WTC11 (cell line): ENCODE results near the gene ZNF443. TPM values are rescaled to one million over a fixed set of nuclear protein-coding genes. Genes with fewer than 3 reads are reported as not detected.
"Not testable (repeated sequence)": the region's sequence is repeated elsewhere in the genome, so short reads cannot be mapped to it uniquely, and the experiment has no call there.

Source experiments
- ATAC-seq: fragments of 200-7000 bp; cut with Tn5 transposase; 2 replicates; pipeline ENCODE4 v1.10.0; 2021; ENCODE audit warnings: mild to moderate bottlenecking, moderate library complexity
- CTCF ChIA-PET: fragments of 300-600 bp; sonication (Branson Sonifier 250); formaldehyde crosslinking; loops from one replicate; lab custom pipeline; 2021; ENCODE audit warnings: antibody characterized with exemption; lab: Charles Lee
- POLR2A ChIA-PET: fragments of 350-600 bp; sonication (Branson Sonifier 250); formaldehyde crosslinking; loops from one replicate; lab custom pipeline; 2021; ENCODE audit warnings: antibody characterized with exemption; lab: Charles Lee
- DNase-seq: peaks from one replicate; pipeline ENCODE4 v3.0.0; 2021; ENCODE audit warnings: low spot score
- H3K27ac Mint-ChIP-seq: 2 replicates; pipeline ENCODE4 v1.8.0; 2021; ENCODE audit warnings: mixed read lengths
- H3K27me3 Mint-ChIP-seq: 2 replicates; pipeline ENCODE4 v1.8.0; 2021; ENCODE audit warnings: low read depth, mild to moderate bottlenecking, moderate library complexity, mixed read lengths
- H3K36me3 Mint-ChIP-seq: 2 replicates; pipeline ENCODE4 v1.8.0; 2021; ENCODE audit warnings: mixed read lengths
- H3K4me1 Mint-ChIP-seq: 2 replicates; pipeline ENCODE4 v1.8.0; 2022; ENCODE audit warnings: mixed read lengths
- H3K4me3 Mint-ChIP-seq: 2 replicates; pipeline ENCODE4 v1.8.0; 2021; ENCODE audit warnings: mild to moderate bottlenecking, moderate library complexity, mixed read lengths
- H3K9me3 Mint-ChIP-seq: 2 replicates; pipeline ENCODE4 v1.8.0; 2021; ENCODE audit warnings: mixed read lengths
- E2F4 ChIP-seq: sonication (generic); formaldehyde crosslinking; IDR thresholded peaks from 2 replicates; pipeline ENCODE4 v1.8.1; 2022; ENCODE audit warnings: low read depth, mild to moderate bottlenecking, moderate library complexity, missing genetic modification reagents, borderline replicate concordance
- ELF4 ChIP-seq: sonication (generic); formaldehyde crosslinking; IDR thresholded peaks from 2 replicates; pipeline ENCODE4 v1.8.1; 2022; ENCODE audit warnings: low read depth, mild to moderate bottlenecking, moderate library complexity, missing genetic modification reagents
- ESRRA ChIP-seq: sonication (generic); formaldehyde crosslinking; IDR thresholded peaks from 2 replicates; pipeline ENCODE4 v1.8.1; 2022; ENCODE audit warnings: mild to moderate bottlenecking, missing genetic modification reagents, borderline replicate concordance
- NFATC4 ChIP-seq: fragments of 250-450 bp; sonication (Bioruptor Pico); IDR thresholded peaks from 2 replicates; pipeline ENCODE4 v1.9.0; 2021; ENCODE audit warnings: mild to moderate bottlenecking
- NR1H2 ChIP-seq: sonication (generic); formaldehyde crosslinking; IDR thresholded peaks from 2 replicates; pipeline ENCODE4 v1.9.0; 2021; ENCODE audit warnings: mild to moderate bottlenecking, moderate library complexity, missing genetic modification reagents
- NR2C2 ChIP-seq: sonication (generic); formaldehyde crosslinking; IDR thresholded peaks from 2 replicates; pipeline ENCODE4 v1.8.0; 2022; ENCODE audit warnings: mild to moderate bottlenecking, missing genetic modification reagents
- PRDM15 ChIP-seq: sonication (generic); formaldehyde crosslinking; IDR thresholded peaks from 2 replicates; pipeline ENCODE4 v1.8.0; 2022; ENCODE audit warnings: missing genetic modification reagents
- RELA ChIP-seq: sonication (generic); formaldehyde crosslinking; IDR thresholded peaks from 2 replicates; pipeline ENCODE4 v1.8.1; 2022; ENCODE audit warnings: missing genetic modification reagents, mild to moderate bottlenecking, borderline replicate concordance
- ZBTB21 ChIP-seq: sonication (generic); formaldehyde crosslinking; IDR thresholded peaks from 2 replicates; pipeline ENCODE4 v1.8.1; 2023; ENCODE audit warnings: mild to moderate bottlenecking, missing genetic modification reagents, borderline replicate concordance
- ZNF219 ChIP-seq: sonication (generic); formaldehyde crosslinking; IDR thresholded peaks from 2 replicates; pipeline ENCODE4 v1.8.0; 2023; ENCODE audit warnings: missing genetic modification reagents, mild to moderate bottlenecking, borderline replicate concordance
- ZNF423 ChIP-seq: fragments of 250-450 bp; sonication (Bioruptor Pico); IDR thresholded peaks from 2 replicates; pipeline ENCODE4 v2.1.2; 2022; ENCODE audit warnings: mild to moderate bottlenecking, moderate library complexity
- ZNF425 ChIP-seq: fragments of 250-450 bp; sonication (Bioruptor Pico); conservative IDR thresholded peaks from 2 replicates; pipeline ENCODE4 v1.9.0; 2021; ENCODE audit warnings: mild to moderate bottlenecking
- ZNF671 ChIP-seq: fragments of 250-450 bp; sonication (Bioruptor Pico); IDR thresholded peaks from 2 replicates; pipeline ENCODE4 v1.8.0; 2021; ENCODE audit warnings: mild to moderate bottlenecking
- total RNA-seq: library from RNA; stranded (reverse); gene quantifications from 3 replicates; pipeline ENCODE4 v1.2.3, GENCODE V29; 2021

Gene ZNF443
- total RNA-seq, 1 experiment from 2014 or later: 8.0 TPM

GRCh38 chr19:12478234-12478941, 37.6 kb upstream of the ZNF443 start (continued):
- TF ChIP-seq ESRRA (CRISPR knock-in tag) (no peak), ZNF425 (CRISPR knock-in tag) (no peak), ZNF671 (CRISPR knock-in tag) (no peak), ZNF219 (CRISPR knock-in tag) (no peak), PRDM15 (CRISPR knock-in tag) (no peak), E2F4 (CRISPR knock-in tag) (no peak), RELA (CRISPR knock-in tag) (no peak)

GRCh38 chr19:12467651-12468050, 26.8 kb upstream of the ZNF443 start:
- DNase-seq, H3K4me3 Mint-ChIP-seq, H3K4me1 Mint-ChIP-seq, CTCF ChIA-PET, H3K27ac Mint-ChIP-seq, POLR2A ChIA-PET, ATAC-seq, H3K27me3 Mint-ChIP-seq: not testable (repeated sequence)
- Mint-ChIP-seq H3K36me3 (peaks cover 53% of the 10 kb centered on the region), H3K9me3 (peaks cover 56% of the 10 kb centered on the region)

GRCh38 chr19:12465211-12465610, 24.4 kb upstream of the ZNF443 start:
- peaks cover 69% of the 10 kb centered on the region for H3K9me3 Mint-ChIP-seq
- no peak for DNase-seq
- H3K36me3 Mint-ChIP-seq: peaks cover 61% of the 10 kb centered on the region
- no peaks in the 10 kb centered on the region for H3K4me1 Mint-ChIP-seq
- no peak for TF ChIP-seq ELF4
- no peak for TF ChIP-seq ZBTB21 (CRISPR knock-in tag)
- no peak for TF ChIP-seq ZNF423
- TF ChIP-seq NR2C2 (CRISPR knock-in tag): no peak
- no peak for TF ChIP-seq NR1H2 (CRISPR knock-in tag)
- ChIA-PET POLR2A (no interaction called here), CTCF (interaction anchor here (0.6 kb wide), 1 partner anchor 30 kb away, joined by 4 read pairs; no protein-coding TSS in a partner anchor)
- H3K27me3 Mint-ChIP-seq: peaks cover 2% of the 10 kb centered on the region; the same call in 1 of the 2 replicates
- no peak overlapping the region for H3K4me3 Mint-ChIP-seq
- ATAC-seq: no peak
- H3K27ac Mint-ChIP-seq: no peak overlapping the region

- DNase-seq (no peak), ATAC-seq (no peak)
- CTCF ChIA-PET: no interaction called here
- H3K36me3 Mint-ChIP-seq: peaks cover 57% of the 10 kb centered on the region
- no peak overlapping the region for H3K4me3 Mint-ChIP-seq
- no peak for TF ChIP-seq NFATC4
- TF ChIP-seq NR2C2 (CRISPR knock-in tag): no peak
- POLR2A ChIA-PET: no interaction called here
- H3K27ac Mint-ChIP-seq: no peak overlapping the region
- H3K27me3 Mint-ChIP-seq: peaks cover 2% of the 10 kb centered on the region; the same call in 1 of the 2 replicates
- H3K9me3 Mint-ChIP-seq: peaks cover 66% of the 10 kb centered on the region
- H3K4me1 Mint-ChIP-seq: no peaks in the 10 kb centered on the region
Measured at GRCh38 chr19:12464769-12465168, 23.9 kb upstream of the ZNF443 start.

- H3K36me3 Mint-ChIP-seq: peaks cover 55% of the 10 kb centered on the region
- POLR2A ChIA-PET: not testable (repeated sequence)
Measured at GRCh38 chr19:12464139-12464538, 23.3 kb upstream of the ZNF443 start.

More at GRCh38 chr19:12464139-12464538, 23.3 kb upstream of the ZNF443 start:
- DNase-seq, CTCF ChIA-PET, H3K27me3 Mint-ChIP-seq, H3K4me1 Mint-ChIP-seq, H3K4me3 Mint-ChIP-seq, ATAC-seq, H3K27ac Mint-ChIP-seq: not testable (repeated sequence)
- H3K9me3 Mint-ChIP-seq: peaks cover 70% of the 10 kb centered on the region
